MM.1S (cell line): ENCODE data around the gene AGRP.
A peak's percentile ranks its signal among the peaks of the same experiment; 100 is the strongest.

Experiments
- DNase-seq: peaks from one replicate; pipeline ENCODE4 v3.0.0-alpha.2; 2015
- H2AFZ ChIP-seq: fragments of 300-600 bp; sonication (generic); 2 replicates; pipeline ENCODE4 v1.6.0; 2016; ENCODE audit warnings: antibody characterized with exemption, low read length
- H3F3A ChIP-seq: fragments of 300-600 bp; sonication (generic); 2 replicates; pipeline ENCODE4 v1.6.1; 2016; ENCODE audit warnings: mild to moderate bottlenecking, antibody characterized with exemption, low read length, moderate library complexity, mixed read lengths; ENCODE audit not compliant: insufficient read depth
- H3K27ac ChIP-seq: fragments of 300-600 bp; sonication (generic); 2 replicates; pipeline ENCODE4 v1.5.1; 2016; ENCODE audit warnings: mild to moderate bottlenecking, low read length
- H3K27me3 ChIP-seq: fragments of 300-600 bp; sonication (generic); replicated peaks from 2 replicates; pipeline ENCODE4 v1.6.0; 2016; ENCODE audit warnings: low read length; ENCODE audit not compliant: insufficient read depth
- H3K36me3 ChIP-seq: fragments of 300-600 bp; sonication (generic); replicated peaks from 2 replicates; pipeline ENCODE4 v1.6.1; 2016; ENCODE audit warnings: mild to moderate bottlenecking, low read length, mixed read lengths; ENCODE audit not compliant: insufficient read depth
- H3K4me1 ChIP-seq: fragments of 300-600 bp; sonication (generic); 2 replicates; pipeline ENCODE4 v1.6.1; 2016; ENCODE audit warnings: low read length, mixed read lengths
- H3K4me2 ChIP-seq: fragments of 300-600 bp; sonication (generic); 2 replicates; pipeline ENCODE4 v1.6.0; 2016; ENCODE audit warnings: low read depth, low read length
- H3K4me3 ChIP-seq: fragments of 300-600 bp; sonication (generic); 2 replicates; pipeline ENCODE4 v1.5.1; 2016; ENCODE audit warnings: low read length, mixed read lengths
- H3K79me2 ChIP-seq: fragments of 300-600 bp; sonication (generic); 2 replicates; pipeline ENCODE4 v1.6.1; 2016; ENCODE audit warnings: mixed run types, low read length, mixed read lengths
- H3K9ac ChIP-seq: fragments of 300-600 bp; sonication (generic); 2 replicates; pipeline ENCODE4 v1.6.1; 2016; ENCODE audit warnings: low read length, mixed read lengths
- H3K9me2 ChIP-seq: fragments of 300-600 bp; sonication (generic); replicated peaks from 2 replicates; pipeline ENCODE4 v1.6.1; 2016; ENCODE audit warnings: mild to moderate bottlenecking, low read length, mixed read lengths; ENCODE audit not compliant: insufficient read depth
- H3K9me3 ChIP-seq: fragments of 300-600 bp; sonication (generic); replicated peaks from 2 replicates; pipeline ENCODE4 v1.6.1; 2016; ENCODE audit warnings: mild to moderate bottlenecking, low read length, mixed read lengths; ENCODE audit not compliant: insufficient read depth
- H4K20me1 ChIP-seq: fragments of 300-600 bp; sonication (generic); 2 replicates; pipeline ENCODE4 v1.6.1; 2016; ENCODE audit warnings: mild to moderate bottlenecking, low read length, moderate library complexity, mixed read lengths; ENCODE audit not compliant: insufficient read depth
- CTCF ChIP-seq: fragments of 300-600 bp; sonication (generic); IDR thresholded peaks from 2 replicates; pipeline ENCODE4 v1.5.1; 2016; ENCODE audit warnings: antibody characterized with exemption, low read length, mixed read lengths
- EZH2 ChIP-seq: fragments of 300-600 bp; sonication (generic); optimal IDR thresholded peaks from 2 replicates; pipeline ENCODE3; 2017; ENCODE audit warnings: low read depth, mild to moderate bottlenecking, antibody characterized with exemption, low read length, mixed read lengths
- EZH2phosphoT487 ChIP-seq: fragments of 300-600 bp; sonication (generic); IDR thresholded peaks from 2 replicates; pipeline ENCODE4 v1.6.1; 2018; ENCODE audit warnings: antibody characterized with exemption, low read length

The AGRP gene

DNA sequence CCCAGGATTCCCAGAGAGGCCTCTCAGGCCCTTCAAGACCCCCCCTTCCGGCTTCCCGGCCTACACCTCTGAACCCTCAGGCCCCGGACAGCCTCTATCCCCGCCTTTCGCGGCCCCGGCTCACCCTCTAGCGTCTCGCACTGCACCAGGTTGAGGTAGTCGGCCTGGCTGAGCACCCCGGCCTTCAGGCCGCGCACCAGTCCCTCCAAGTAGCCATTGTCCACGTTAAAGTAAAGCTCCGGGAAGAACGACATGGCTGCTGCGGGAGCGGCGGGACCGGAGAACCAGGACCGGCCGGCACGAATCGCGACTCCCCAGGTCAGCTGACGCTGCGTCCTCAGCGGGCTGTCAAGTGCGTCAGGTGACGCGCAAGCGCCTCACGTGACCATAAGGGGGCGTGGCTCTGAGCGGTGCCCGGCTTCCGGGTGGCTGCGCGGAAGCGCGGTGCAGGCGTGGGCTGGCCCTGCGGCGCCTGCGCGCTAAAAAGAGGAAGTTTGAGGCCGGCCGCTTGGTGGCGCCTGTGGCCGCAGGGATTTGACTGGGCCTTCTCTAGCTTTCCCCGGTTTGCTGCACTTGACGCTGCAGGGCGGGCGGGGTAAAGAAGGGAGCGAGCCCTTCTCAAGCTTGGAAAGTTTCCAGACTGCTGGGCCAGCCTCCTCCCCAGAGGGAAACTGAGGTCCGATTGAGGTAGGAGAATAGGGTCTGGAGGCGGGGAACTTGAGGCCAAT, 2.4 kb downstream of the AGRP start, which contains the start of gene ATP6V0D1:
Gene ATP6V0D1, minus strand, starts transcription at position 325 of the 728 bp plus-strand sequence. Its CDS starts 71 bp downstream, at position 254.
- Histone ChIP-seq H3K79me2 (peaks cover 74% of the 10 kb centered on the region), H4K20me1 (peaks cover 7% of the 10 kb centered on the region; the same call in 1 of the 2 replicates), H3K27ac (peak within 1 kb of the TSS; percentile 71; the same call in 1 of the 2 replicates), H3K9me3 (no peaks in the 10 kb centered on the region), H3F3A (no peaks in the 10 kb centered on the region), H3K36me3 (no peaks in the 10 kb centered on the region), H3K27me3 (no peaks in the 10 kb centered on the region), H3K4me3 (peak within 1 kb of the TSS; percentile 99), H3K9me2 (no peaks in the 10 kb centered on the region), H2AFZ (peak within 1 kb of the TSS; percentile 90), H3K4me1 (peaks cover 4% of the 10 kb centered on the region; the same call in 1 of the 2 replicates), H3K4me2 (peak within 1 kb of the TSS; percentile 76), H3K9ac (peak within 1 kb of the TSS; percentile 90)
- DNase-seq = peak; percentile 99
- peak; percentile 81 for TF ChIP-seq CTCF
- no peak for TF ChIP-seq EZH2
- TF ChIP-seq EZH2phosphoT487 = no peak

- Histone ChIP-seq H3K27me3 (no peaks in the 10 kb centered on the region), H3K9me3 (no peaks in the 10 kb centered on the region), H3K9ac (no peak overlapping the region), H3K4me1 (peaks cover 4% of the 10 kb centered on the region; the same call in 1 of the 2 replicates), H3K4me2 (no peak overlapping the region), H3K27ac (no peak overlapping the region), H3K9me2 (no peaks in the 10 kb centered on the region), H3K4me3 (no peak overlapping the region), H3K79me2 (peaks cover 95% of the 10 kb centered on the region), H2AFZ (no peak overlapping the region), H4K20me1 (peaks cover 15% of the 10 kb centered on the region; the same call in 1 of the 2 replicates), H3F3A (no peaks in the 10 kb centered on the region), H3K36me3 (no peaks in the 10 kb centered on the region)
- TF ChIP-seq EZH2 = no peak
- TF ChIP-seq EZH2phosphoT487 = no peak
- no peak for TF ChIP-seq CTCF
- no peak for DNase-seq
Observed at GRCh38 chr16:67477960-67478554, 5.3 kb downstream of the AGRP start.

DNA sequence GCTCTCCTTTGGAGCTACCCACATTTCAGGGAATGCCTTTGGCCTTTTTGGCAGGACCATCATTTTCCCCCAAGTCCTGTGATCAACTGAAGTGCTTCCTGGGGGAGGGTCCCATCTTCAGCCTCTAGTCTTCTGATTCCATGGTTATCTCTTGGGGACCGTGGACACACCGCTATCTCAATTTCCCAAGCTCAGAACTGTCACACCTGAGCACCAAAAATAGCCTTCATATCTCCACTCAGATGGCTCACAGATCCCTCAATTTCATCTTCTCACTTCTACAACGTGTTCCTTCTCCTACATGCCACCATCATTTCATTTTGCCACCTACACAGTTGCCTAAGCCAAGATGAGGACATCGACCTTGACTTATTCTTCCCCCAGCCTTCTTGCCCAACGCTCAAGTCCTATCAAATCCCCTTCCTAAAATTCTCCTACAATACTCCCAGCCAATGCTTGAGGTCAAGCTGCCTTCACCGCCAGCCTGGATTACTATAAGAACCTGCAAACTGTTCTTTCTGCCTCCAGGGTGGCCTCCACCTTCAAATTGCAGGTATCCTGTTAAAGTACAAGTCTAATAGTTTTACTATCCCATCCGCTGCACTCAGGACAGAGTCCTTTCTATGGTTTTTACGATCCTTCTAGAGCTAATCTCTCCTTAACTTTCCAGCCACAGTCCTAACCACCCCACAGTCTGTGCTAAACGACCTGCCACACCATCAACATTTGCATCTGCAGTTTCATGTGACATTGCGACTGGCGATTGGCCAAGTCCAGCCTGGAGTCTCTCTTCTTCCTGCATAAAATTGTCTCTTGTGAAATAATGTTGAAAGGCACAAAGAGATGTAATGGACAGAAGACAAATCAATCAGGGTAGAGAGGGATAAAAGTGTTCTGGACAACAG, 8.5 kb downstream of the AGRP start:
- peaks cover 17% of the 10 kb centered on the region for H4K20me1 ChIP-seq
- no peak overlapping the region for H3K4me3 ChIP-seq
- H3K4me1 ChIP-seq = peaks cover 4% of the 10 kb centered on the region; the same call in 1 of the 2 replicates
- H3F3A ChIP-seq = no peaks in the 10 kb centered on the region
- no peak overlapping the region for H3K27ac ChIP-seq
- H3K79me2 ChIP-seq = peaks cover 97% of the 10 kb centered on the region
- no peak overlapping the region for H3K9ac ChIP-seq
- no peaks in the 10 kb centered on the region for H3K9me2 ChIP-seq
- H3K4me2 ChIP-seq = no peak overlapping the region
- H3K36me3 ChIP-seq = no peaks in the 10 kb centered on the region
- DNase-seq = no peak
- TF ChIP-seq EZH2phosphoT487 = no peak
- TF ChIP-seq CTCF = no peak
- TF ChIP-seq EZH2 = no peak
- no peak overlapping the region for H2AFZ ChIP-seq
- no peaks in the 10 kb centered on the region for H3K9me3 ChIP-seq
- no peaks in the 10 kb centered on the region for H3K27me3 ChIP-seq
